Adrenal gland (tissue), 12 donors: ENCODE data around the gene PALMD. TPM values are rescaled to one million over a fixed set of nuclear protein-coding genes. Genes with fewer than 3 reads are reported as not detected.

Experiments
- DNase-seq, 7 donors: peaks; one replicate each; pipeline ENCODE4 v3.0.0-alpha.2; 2019 to 2020
- H3K27ac ChIP-seq, 5 donors: fragments of 200-600 bp; sonication (generic) in 4 of 5; 1 replicate in 3 of 5; 2 replicates in 2 of 5; pipeline versions ENCODE4 v1.5.1 to v1.8.0; 2016 to 2020; ENCODE audit warnings: mild to moderate bottlenecking in 1 of 5
- H3K27me3 ChIP-seq: fragments of 200-600 bp; 2 replicates; pipeline ENCODE4 v1.8.0; 2021
- H3K36me3 ChIP-seq, 2 donors: fragments of 200-600 bp; replicated peaks in 1 of 2; 1 replicate in 1 of 2; 2 replicates in 1 of 2; pipeline versions ENCODE4 v1.5.1 to v1.8.0; 2018 to 2022
- H3K4me1 ChIP-seq, 2 donors: fragments of 200-600 bp; replicated peaks in 1 of 2; 1 replicate in 1 of 2; 2 replicates in 1 of 2; pipeline versions ENCODE4 v1.5.1 to v1.8.0; 2018 to 2021
- H3K4me3 ChIP-seq, 4 donors: fragments of 200-600 bp; sonication (generic) in 3 of 4; one replicate each; pipeline ENCODE4 v1.5.1; 2016 to 2018
- H3K9me3 ChIP-seq, 3 donors: fragments of 200-600 bp; sonication (generic) in 1 of 3; replicated peaks in 1 of 3; 1 replicate in 2 of 3; 2 replicates in 1 of 3; pipeline versions ENCODE4 v1.5.1 to v1.8.0; 2016 to 2021
- POLR2A ChIP-seq, 2 donors: fragments of 450-650 bp; IDR thresholded peaks; one replicate each; pipeline ENCODE4 v1.6.1; 2017; ENCODE audit warnings: antibody characterized with exemption in 2 of 2, mild to moderate bottlenecking in 2 of 2, moderate library complexity in 1 of 2
- WGBS, 4 donors: extraction: QIAGEN DNeasy Blood & Tissue Kit in 2 of 4; methylation state at CpG; one replicate each; pipeline versions ENCODE4 v1.1.5 to v1.1.7; 2013 to 2017; 5-methylcytosine and 5-hydroxymethylcytosine counted together
- intact Hi-C, 2 donors: fragments of 100-400 bp; cut with DNase I; formaldehyde crosslinking; loops; one replicate each; pipeline versions ENCODE4 v1.14.1 to v1.15.0; 2022 to 2023
- polyA plus RNA-seq, 3 donors: library from polyadenylated mRNA; stranded (reverse); fragments of 200-250 nt in 2 of 3; fragments of 350-450 nt in 1 of 3; fragmentation: Illumina TruSeq in 1 of 3; extraction: RNeasy Lipid Tissue Mini Kit (QIAGEN cat#74804) in 1 of 3; gene quantifications; one replicate each; pipeline ENCODE4 v1.2.3, GENCODE V29; 2013 to 2014
- total RNA-seq, 9 donors: library from RNA; depleted of rRNA in 4 of 9; stranded (reverse); fragments of >200 nt in 4 of 9; fragments of 120-200 nt in 1 of 9; fragmentation: NEBNext Ultra II Directional in 1 of 9; extraction: Animal tissue kit (Norgen Biotek cat#: 25700) in 1 of 9; gene quantifications; one replicate each; pipeline versions ENCODE4 v1.1.0 to v1.2.4, GENCODE V29; 2013 to 2023
- TF ChIP-seq, protein P1 (sequence below), 6 experiments: fragments of 450-650 bp in 4 of 6; fragments of 200-600 bp in 2 of 6; sonication (generic) in 1 of 6; IDR thresholded peaks; 1 replicate in 5 of 6; 2 replicates in 1 of 6; pipeline versions ENCODE4 v1.5.1 to v1.8.0; 2016 to 2021; ENCODE audit warnings: antibody characterized with exemption in 6 of 6, mild to moderate bottlenecking in 2 of 6, moderate library complexity in 1 of 6
- donor health status: healthy with polysubstance abuse.
- donor health status: Bipolar disorder and iron deficiency.
- donor health status: DM: yes; HTN: yes; CAD: no.
- donor health status: DM: no; HTN: no; CAD: no.
- donor health status: DM: no; HTN: no; CAD: no.
- donor health status: DM: yes; HTN: yes; CAD: no.

PALMD gene
- total and polyA plus RNA-seq, 12 donors, result 35.8 to 189 (median 66.0) TPM

DNA sequence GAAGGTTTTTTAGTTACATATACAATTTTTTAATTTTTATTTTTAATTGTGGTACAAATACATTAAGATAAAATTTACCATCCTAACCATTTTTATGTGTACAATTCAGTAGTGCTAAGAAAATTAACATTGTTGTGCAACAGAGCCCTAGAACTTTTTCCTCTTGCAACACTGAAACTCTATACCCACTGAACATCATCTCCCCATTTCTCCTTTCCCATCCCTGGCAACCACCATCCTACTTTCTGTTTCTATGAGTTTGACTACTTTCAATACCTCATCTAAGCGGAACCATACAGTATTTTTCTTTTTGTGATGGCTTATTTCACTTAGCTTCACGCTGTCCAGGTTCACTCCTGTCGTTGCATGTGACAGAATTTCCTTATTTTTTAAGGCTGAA is 54.1 kb downstream of the PALMD start:
- Histone ChIP-seq H3K27ac (no peak overlapping the region), H3K4me3 (no peak overlapping the region)
- 77 to 81% (median 80%) methylated on average over 3 of the region's 3 CpGs for WGBS, 4 donors

DNA sequence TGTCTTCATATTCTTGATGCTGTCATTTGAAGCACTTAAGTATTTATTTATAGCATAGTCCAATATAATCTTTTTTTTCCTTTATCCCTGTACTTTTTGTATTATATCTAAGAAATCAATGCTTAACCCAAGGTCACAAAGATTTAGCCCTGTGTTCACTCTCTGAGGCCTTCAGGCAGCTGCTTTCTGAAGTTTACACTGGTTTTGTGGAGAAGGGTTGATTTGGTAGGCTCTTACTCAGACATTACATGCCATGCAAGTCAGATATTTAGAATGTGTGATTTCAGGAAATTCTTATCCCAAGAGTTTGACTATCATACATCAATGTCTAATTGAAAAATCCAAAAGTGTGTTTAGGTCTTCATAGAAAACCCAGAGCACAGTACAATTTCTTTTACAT is 56.3 kb downstream of the PALMD start:
- Histone ChIP-seq H3K4me3 (no peak overlapping the region), H3K27ac (no peak overlapping the region), H3K27me3 (no peaks in the 10 kb centered on the region), H3K36me3 (no peaks in the 10 kb centered on the region), H3K9me3 (no peaks in the 10 kb centered on the region), H3K4me1 (peaks cover 0 to 5% of the 10 kb centered on the region in 2 donors)
- no peak for TF ChIP-seq POLR2A (IDR thresholded peaks at IDR 0.05)
- TF ChIP-seq, protein P1, sequence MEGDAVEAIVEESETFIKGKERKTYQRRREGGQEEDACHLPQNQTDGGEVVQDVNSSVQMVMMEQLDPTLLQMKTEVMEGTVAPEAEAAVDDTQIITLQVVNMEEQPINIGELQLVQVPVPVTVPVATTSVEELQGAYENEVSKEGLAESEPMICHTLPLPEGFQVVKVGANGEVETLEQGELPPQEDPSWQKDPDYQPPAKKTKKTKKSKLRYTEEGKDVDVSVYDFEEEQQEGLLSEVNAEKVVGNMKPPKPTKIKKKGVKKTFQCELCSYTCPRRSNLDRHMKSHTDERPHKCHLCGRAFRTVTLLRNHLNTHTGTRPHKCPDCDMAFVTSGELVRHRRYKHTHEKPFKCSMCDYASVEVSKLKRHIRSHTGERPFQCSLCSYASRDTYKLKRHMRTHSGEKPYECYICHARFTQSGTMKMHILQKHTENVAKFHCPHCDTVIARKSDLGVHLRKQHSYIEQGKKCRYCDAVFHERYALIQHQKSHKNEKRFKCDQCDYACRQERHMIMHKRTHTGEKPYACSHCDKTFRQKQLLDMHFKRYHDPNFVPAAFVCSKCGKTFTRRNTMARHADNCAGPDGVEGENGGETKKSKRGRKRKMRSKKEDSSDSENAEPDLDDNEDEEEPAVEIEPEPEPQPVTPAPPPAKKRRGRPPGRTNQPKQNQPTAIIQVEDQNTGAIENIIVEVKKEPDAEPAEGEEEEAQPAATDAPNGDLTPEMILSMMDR (IDR thresholded peaks at IDR 0.05), result no peak
- DNase-seq, result no peak
- intact Hi-C loops, result loop anchor here in 1 of 2 donors (10.0 kb wide), 2 partner anchors 217 to 527 kb away; no protein-coding TSS in a partner anchor

More for the DNA sequence above, 54.1 kb downstream of the PALMD start:
- no peaks in the 10 kb centered on the region for H3K27me3 ChIP-seq
- intact Hi-C loops, result loop anchor here in 1 of 2 donors (10.0 kb wide), 2 partner anchors 215 to 525 kb away; no protein-coding TSS in a partner anchor
- no peaks in the 10 kb centered on the region for H3K36me3 ChIP-seq
- H3K4me1 ChIP-seq, result no peaks in the 10 kb centered on the region
- DNase-seq, result no peak
- TF ChIP-seq, protein P1 (IDR thresholded peaks at IDR 0.05), result no peak
- no peak for TF ChIP-seq POLR2A (IDR thresholded peaks at IDR 0.05)
- no peaks in the 10 kb centered on the region for H3K9me3 ChIP-seq

DNA sequence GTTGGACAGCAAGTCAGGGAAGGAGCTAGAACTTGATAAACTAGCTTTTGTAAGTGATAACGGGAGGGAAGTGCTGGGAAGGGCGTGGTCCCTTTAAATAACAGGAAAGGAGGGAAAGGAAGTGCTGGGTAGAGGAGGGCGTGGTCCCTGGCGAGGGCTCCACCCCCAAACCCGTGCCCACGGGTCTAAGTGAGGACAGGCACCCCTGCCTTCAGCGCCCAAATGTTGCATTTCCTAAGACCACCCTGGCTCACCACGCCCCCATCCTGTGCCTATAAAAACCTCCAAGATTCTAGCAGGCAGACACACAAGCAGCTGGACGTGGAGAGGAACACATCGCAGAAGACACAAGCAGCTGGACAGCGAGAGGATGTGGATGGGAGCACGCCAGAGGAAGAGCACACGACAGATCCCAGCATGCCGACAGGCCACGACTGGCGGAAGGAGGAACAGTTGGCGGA is 58.5 kb downstream of the PALMD start:
- Histone ChIP-seq H3K4me1 (peaks cover 0 to 22% of the 10 kb centered on the region in 2 donors), H3K4me3 (no peak overlapping the region), H3K9me3 (no peaks in the 10 kb centered on the region), H3K27ac (no peak overlapping the region), H3K36me3 (no peaks in the 10 kb centered on the region), H3K27me3 (no peaks in the 10 kb centered on the region)
- TF ChIP-seq, protein P1 (IDR thresholded peaks at IDR 0.05), result no peak
- no peak for TF ChIP-seq POLR2A (IDR thresholded peaks at IDR 0.05)
- intact Hi-C loops, result loop anchor here in 1 of 2 donors (10.0 kb wide), 2 partner anchors 220 to 530 kb away; no protein-coding TSS in a partner anchor
- no peak for DNase-seq
- 80 to 85% (median 83%) methylated on average over 14 to 17 of the region's 17 CpGs for WGBS, 4 donors

DNA sequence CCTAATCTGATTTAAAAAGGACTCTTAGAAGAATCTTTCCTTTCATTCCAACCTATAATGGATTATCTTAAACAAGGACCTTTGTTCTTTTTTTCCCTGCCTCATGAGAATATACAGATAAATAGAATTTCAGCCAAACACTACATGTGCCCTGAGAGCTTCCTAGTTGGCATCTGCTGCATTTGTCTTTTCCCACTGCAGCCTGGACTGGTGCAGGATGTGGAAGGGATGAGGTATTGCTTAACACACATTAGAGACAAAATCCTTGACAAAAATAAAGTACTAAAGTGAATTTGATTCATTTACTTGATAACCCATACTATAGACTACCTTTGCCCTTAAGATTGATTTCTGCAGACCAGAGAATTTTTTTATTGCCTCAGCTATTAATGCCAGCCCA is 59.5 kb downstream of the PALMD start:
- H3K27ac ChIP-seq, result no peak overlapping the region
- H3K27me3 ChIP-seq, result no peaks in the 10 kb centered on the region
- no peak overlapping the region for H3K4me3 ChIP-seq
- peaks cover 0 to 22% of the 10 kb centered on the region in 2 donors for H3K4me1 ChIP-seq
- intact Hi-C loops, result loop anchor here in 1 of 2 donors (10.0 kb wide), 2 partner anchors 221 to 531 kb away; no protein-coding TSS in a partner anchor
- H3K36me3 ChIP-seq, result no peaks in the 10 kb centered on the region
- no peak for DNase-seq
- no peaks in the 10 kb centered on the region for H3K9me3 ChIP-seq
- no peak for TF ChIP-seq POLR2A (IDR thresholded peaks at IDR 0.05)
- TF ChIP-seq, protein P1 (IDR thresholded peaks at IDR 0.05), result no peak
